HG03196 (cell line): ENCODE results near the gene ERBB4.

ENCODE experiments used
- ATAC-seq: cut with Tn5 transposase; IDR thresholded peaks from one replicate; pipeline ENCODE4 v1.9.1; 2021; ENCODE audit not compliant: unreplicated experiment

ERBB4 gene

GRCh38 chr2:211449819-211450218, 1088.8 kb downstream of the ERBB4 start:
- no peak for ATAC-seq

- no peak for ATAC-seq
Observed at GRCh38 chr2:211447548-211447947, 1091.1 kb downstream of the ERBB4 start.

- no peak for ATAC-seq
Observed at GRCh38 chr2:211440107-211440506, 1098.5 kb downstream of the ERBB4 start.

- ATAC-seq = no peak
Observed at GRCh38 chr2:211439011-211439410, 1099.6 kb downstream of the ERBB4 start.

- ATAC-seq = no peak
Observed at GRCh38 chr2:211437396-211437795, 1101.2 kb downstream of the ERBB4 start.

- no peak for ATAC-seq
Observed at GRCh38 chr2:211436182-211436581, 1102.4 kb downstream of the ERBB4 start.

- ATAC-seq = no peak
Observed at GRCh38 chr2:211435331-211435730, 1103.3 kb downstream of the ERBB4 start.

GRCh38 chr2:211434773-211435172, 1103.8 kb downstream of the ERBB4 start:
- no peak for ATAC-seq

GRCh38 chr2:211429256-211429920, 1109.2 kb downstream of the ERBB4 start:
- no peak for ATAC-seq

GRCh38 chr2:211426240-211426639, 1112.4 kb downstream of the ERBB4 start:
- no peak for ATAC-seq

- ATAC-seq = no peak
Observed at GRCh38 chr2:211423018-211423417, 1115.6 kb downstream of the ERBB4 start.

GRCh38 chr2:211417544-211417943, 1121.1 kb downstream of the ERBB4 start:
- no peak for ATAC-seq

GRCh38 chr2:211416373-211416772, 1122.2 kb downstream of the ERBB4 start:
- ATAC-seq = no peak

- no peak for ATAC-seq
Observed at GRCh38 chr2:211413746-211414145, 1124.9 kb downstream of the ERBB4 start.

- ATAC-seq = no peak
Observed at GRCh38 chr2:211408483-211408891, 1130.1 kb downstream of the ERBB4 start.

GRCh38 chr2:211407076-211407475, 1131.5 kb downstream of the ERBB4 start:
- no peak for ATAC-seq

GRCh38 chr2:211405036-211405435, 1133.6 kb downstream of the ERBB4 start:
- no peak for ATAC-seq

- ATAC-seq = no peak
Observed at GRCh38 chr2:211404098-211404497, 1134.5 kb downstream of the ERBB4 start.

- no peak for ATAC-seq
Observed at GRCh38 chr2:211401328-211401727, 1137.3 kb downstream of the ERBB4 start.

GRCh38 chr2:211397764-211398163, 1140.8 kb downstream of the ERBB4 start:
- no peak for ATAC-seq

GRCh38 chr2:211396815-211397214, 1141.8 kb downstream of the ERBB4 start:
- no peak for ATAC-seq

GRCh38 chr2:211391189-211391567, 1147.4 kb downstream of the ERBB4 start:
- no peak for ATAC-seq

GRCh38 chr2:211390536-211391188, 1147.9 kb downstream of the ERBB4 start:
- no peak for ATAC-seq
